Transverse colon (tissue), 4 donors: Measurements from ENCODE around the gene BCAS1. TPM values are rescaled to one million over a fixed set of nuclear protein-coding genes. Genes with fewer than 3 reads are reported as not detected.

Source experiments
- DNase-seq: peaks from one replicate; pipeline ENCODE4 v3.0.0-alpha.2; 2019
- H3K27ac ChIP-seq, 4 donors: fragments of 200-600 bp; sonication (generic); 2 replicates each; pipeline ENCODE4 v1.5.1; 2016 to 2018; ENCODE audit warnings: inconsistent platforms in 4 of 4
- H3K27me3 ChIP-seq: fragments of 200-600 bp; sonication (generic); 2 replicates; pipeline ENCODE4 v1.5.1; 2017; ENCODE audit warnings: inconsistent platforms
- H3K36me3 ChIP-seq, 4 donors: fragments of 200-600 bp; sonication (generic); 2 replicates each; pipeline ENCODE4 v1.5.1; 2017 to 2019; ENCODE audit warnings: inconsistent platforms in 4 of 4
- H3K4me1 ChIP-seq, 4 donors: fragments of 200-600 bp; sonication (generic); 2 replicates each; pipeline ENCODE4 v1.5.1; 2017 to 2020; ENCODE audit warnings: inconsistent platforms in 4 of 4
- H3K4me3 ChIP-seq, 4 donors: fragments of 200-600 bp; sonication (generic); 1 replicate in 1 of 4; 2 replicates in 3 of 4; pipeline versions ENCODE4 v1.5.1 to v1.6.1; 2017 to 2019; ENCODE audit warnings: inconsistent platforms in 4 of 4
- H3K9me3 ChIP-seq, 2 donors: fragments of 200-600 bp; sonication (generic); 2 replicates each; pipeline ENCODE4 v1.5.1; 2017 to 2019; ENCODE audit warnings: inconsistent platforms in 2 of 2
- EP300 ChIP-seq: sonication (generic); formaldehyde crosslinking; IDR thresholded peaks from one replicate; pipeline ENCODE4 v1.6.1; 2017; ENCODE audit warnings: antibody characterized with exemption, low read depth
- POLR2A ChIP-seq: fragments of 450-650 bp; IDR thresholded peaks from one replicate; pipeline ENCODE4 v1.6.1; 2016; ENCODE audit warnings: antibody characterized with exemption, mild to moderate bottlenecking, moderate library complexity
- POLR2AphosphoS5 ChIP-seq, 3 donors: sonication (generic); formaldehyde crosslinking; IDR thresholded peaks; one replicate each; pipeline ENCODE4 v1.6.1; 2016; ENCODE audit warnings: antibody characterized with exemption in 3 of 3
- WGBS, 2 donors: methylation state at CpG; one replicate each; pipeline ENCODE4 v1.1.5; 2018; ENCODE audit warnings: low coverage in 1 of 2; 5-methylcytosine and 5-hydroxymethylcytosine counted together
- in situ Hi-C, 4 donors: fragments of 200-750 bp; cut with MboI; loops; one replicate each; pipeline versions ENCODE4 v1.15.0 to v1.15.1; 2017; ENCODE audit warnings: low sequenced_read_pairs in 3 of 4, low pct_ligation_motif_present in 1 of 4, low pct_unique_long_range_greater_than_20kb in 1 of 4
- intact Hi-C: fragments of 100-400 bp; cut with DNase I; formaldehyde crosslinking; loops from one replicate; pipeline ENCODE4 v1.15.1; 2023; ENCODE audit warnings: low total_unique reads
- total RNA-seq, 4 donors: library from RNA; depleted of rRNA; stranded (reverse); fragments of >200 nt; gene quantifications; one replicate each; pipeline ENCODE4 v1.1.0, GENCODE V29; 2016
- TF ChIP-seq, protein P1 (sequence below), 5 experiments: fragments of 200-600 bp in 3 of 5; fragments of 450-650 bp in 2 of 5; sonication (generic) in 3 of 5; IDR thresholded peaks; 1 replicate in 2 of 5; 2 replicates in 3 of 5; pipeline ENCODE4 v1.5.1; 2016 to 2017; ENCODE audit warnings: antibody characterized with exemption in 5 of 5, inconsistent platforms in 3 of 5, mild to moderate bottlenecking in 2 of 5, moderate library complexity in 1 of 5

Gene BCAS1
- total RNA-seq, 4 donors from 2014 or later: 68.9 to 127 (median 89.0) TPM

DNA sequence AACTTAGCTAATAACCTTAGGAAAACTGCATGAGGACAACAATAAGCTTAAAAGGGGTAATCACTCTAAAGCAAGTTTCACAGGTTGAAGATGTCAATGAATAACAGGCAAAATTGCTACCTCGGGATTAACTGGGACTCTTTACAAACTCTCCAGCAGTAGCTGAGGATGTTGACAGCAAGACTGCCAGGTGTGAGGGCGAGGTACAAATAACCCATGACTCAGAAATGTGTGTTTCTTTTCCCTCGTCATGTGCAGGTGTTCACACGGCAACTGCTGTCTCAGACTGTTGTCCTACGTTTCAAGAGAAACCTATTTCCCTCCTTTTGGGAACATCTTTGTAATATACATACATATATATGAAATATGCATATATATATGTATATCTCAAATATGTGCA is 15.9 kb downstream of the BCAS1 start:
- Histone ChIP-seq H3K27me3 (no peaks in the 10 kb centered on the region), H3K36me3 (no peaks in the 10 kb centered on the region), H3K27ac (no peak overlapping the region), H3K9me3 (no peaks in the 10 kb centered on the region), H3K4me3 (no peak overlapping the region), H3K4me1 (no peaks in the 10 kb centered on the region)
- intact Hi-C loops (no loop called here), in situ Hi-C loops (loop anchor here in 2 of 4 donors (25.0 kb wide), 1 partner anchor 492 kb away; no protein-coding TSS in a partner anchor)
- peak; percentile 36 for DNase-seq
- peak in 2 of 3 donors; percentile 7 to 31 for TF ChIP-seq POLR2AphosphoS5 (IDR thresholded peaks at IDR 0.05)
- no peak for TF ChIP-seq EP300
- 20 to 55% methylated on average over 5 of the region's 5 CpGs for WGBS, 2 donors

DNA sequence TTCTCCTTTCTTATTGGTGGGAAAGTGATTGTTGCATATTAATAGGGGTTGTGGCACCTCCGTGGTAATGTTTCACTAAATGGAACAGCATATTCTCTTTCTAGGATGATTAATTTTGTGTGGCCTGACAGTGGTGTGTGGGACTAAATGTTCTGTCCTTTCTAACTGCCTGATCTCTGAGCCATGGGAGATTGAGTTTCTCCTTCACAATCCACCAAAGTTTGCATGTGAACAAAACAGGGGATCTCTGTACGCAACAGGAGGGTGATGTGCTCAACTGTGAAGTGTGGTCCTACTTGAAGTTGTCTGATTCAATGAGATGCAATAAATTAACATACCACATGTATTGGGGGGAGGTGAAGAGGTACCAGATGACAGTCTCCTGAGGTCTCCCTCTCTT is 19.3 kb downstream of the BCAS1 start:
- TF ChIP-seq, protein P1, sequence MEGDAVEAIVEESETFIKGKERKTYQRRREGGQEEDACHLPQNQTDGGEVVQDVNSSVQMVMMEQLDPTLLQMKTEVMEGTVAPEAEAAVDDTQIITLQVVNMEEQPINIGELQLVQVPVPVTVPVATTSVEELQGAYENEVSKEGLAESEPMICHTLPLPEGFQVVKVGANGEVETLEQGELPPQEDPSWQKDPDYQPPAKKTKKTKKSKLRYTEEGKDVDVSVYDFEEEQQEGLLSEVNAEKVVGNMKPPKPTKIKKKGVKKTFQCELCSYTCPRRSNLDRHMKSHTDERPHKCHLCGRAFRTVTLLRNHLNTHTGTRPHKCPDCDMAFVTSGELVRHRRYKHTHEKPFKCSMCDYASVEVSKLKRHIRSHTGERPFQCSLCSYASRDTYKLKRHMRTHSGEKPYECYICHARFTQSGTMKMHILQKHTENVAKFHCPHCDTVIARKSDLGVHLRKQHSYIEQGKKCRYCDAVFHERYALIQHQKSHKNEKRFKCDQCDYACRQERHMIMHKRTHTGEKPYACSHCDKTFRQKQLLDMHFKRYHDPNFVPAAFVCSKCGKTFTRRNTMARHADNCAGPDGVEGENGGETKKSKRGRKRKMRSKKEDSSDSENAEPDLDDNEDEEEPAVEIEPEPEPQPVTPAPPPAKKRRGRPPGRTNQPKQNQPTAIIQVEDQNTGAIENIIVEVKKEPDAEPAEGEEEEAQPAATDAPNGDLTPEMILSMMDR (IDR thresholded peaks at IDR 0.05): no peak
- TF ChIP-seq POLR2AphosphoS5 (IDR thresholded peaks at IDR 0.05) (no peak), POLR2A (no peak), EP300 (no peak)
- WGBS, 2 donors: 86% methylated on average over 1 to 2 of the region's 2 CpGs
- H3K4me3 ChIP-seq: no peak overlapping the region
- no peaks in the 10 kb centered on the region for H3K27me3 ChIP-seq
- H3K36me3 ChIP-seq: no peaks in the 10 kb centered on the region
- H3K4me1 ChIP-seq: no peaks in the 10 kb centered on the region
- H3K9me3 ChIP-seq: no peaks in the 10 kb centered on the region
- in situ Hi-C loops: loop anchor here in 2 of 4 donors (25.0 kb wide), 1 partner anchor 489 kb away; no protein-coding TSS in a partner anchor
- no peak for DNase-seq
- H3K27ac ChIP-seq: no peak overlapping the region
- intact Hi-C loops: no loop called here

DNA sequence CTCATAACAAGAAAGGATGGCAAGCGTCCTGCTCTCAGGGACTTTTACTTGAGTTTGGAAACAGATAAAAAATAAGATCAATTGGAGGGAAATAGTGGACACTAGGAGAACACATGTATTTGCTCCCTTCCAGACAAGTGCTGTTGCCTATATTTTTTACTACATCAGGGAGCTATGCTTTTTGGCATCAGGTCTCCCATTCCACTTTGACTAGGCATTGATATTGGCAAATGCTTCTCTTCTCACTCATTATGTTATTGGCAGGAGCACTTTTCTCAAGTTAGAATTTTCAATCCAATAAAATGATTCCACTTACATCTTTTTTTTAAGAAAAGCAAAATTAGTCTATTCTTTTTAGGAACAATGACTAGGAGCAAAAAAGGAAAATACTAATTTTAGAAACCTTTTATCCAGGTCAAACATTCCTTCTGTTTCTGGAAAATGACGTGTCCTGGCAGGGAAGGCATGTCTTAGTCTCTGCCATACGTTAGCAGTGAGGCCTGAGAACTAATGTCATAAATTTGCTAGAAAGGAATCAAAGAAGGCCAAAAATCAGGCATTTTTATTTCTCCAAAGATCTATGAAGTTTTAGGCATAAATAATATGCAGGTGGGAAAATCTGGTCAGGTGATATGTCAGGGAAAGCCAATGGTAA is 21.4 kb downstream of the BCAS1 start:
- 81 to 82% methylated on average over 2 to 3 of the region's 3 CpGs for WGBS, 2 donors
- Histone ChIP-seq H3K4me3 (no peak overlapping the region), H3K9me3 (no peaks in the 10 kb centered on the region), H3K4me1 (no peaks in the 10 kb centered on the region), H3K27ac (no peak overlapping the region), H3K36me3 (no peaks in the 10 kb centered on the region), H3K27me3 (no peaks in the 10 kb centered on the region)
- DNase-seq: no peak
- TF ChIP-seq POLR2A: no peak
- TF ChIP-seq, protein P1 (IDR thresholded peaks at IDR 0.05): no peak
- no peak for TF ChIP-seq EP300
- TF ChIP-seq POLR2AphosphoS5 (IDR thresholded peaks at IDR 0.05): no peak
- in situ Hi-C loops (no loop called here), intact Hi-C loops (no loop called here)

DNA sequence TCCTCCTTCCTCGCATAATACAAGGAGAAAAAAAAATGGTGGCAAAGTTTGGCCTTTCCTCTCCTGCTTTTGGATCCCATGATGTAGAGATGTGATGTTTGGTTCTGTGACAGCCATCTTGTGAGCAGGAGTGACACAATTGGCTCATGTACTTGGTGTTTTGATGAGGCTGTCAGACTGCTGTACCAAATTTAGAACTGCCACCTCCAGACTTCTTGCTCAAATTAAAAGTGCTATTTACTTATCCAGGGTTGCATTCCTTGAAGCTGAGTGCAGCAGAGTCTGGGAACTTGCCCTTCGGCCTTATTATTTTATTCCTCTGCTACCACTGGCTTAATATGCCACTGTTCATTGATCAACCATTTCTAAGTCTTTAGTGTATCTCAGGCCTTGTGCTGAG is 21.9 kb downstream of the BCAS1 start:
- in situ Hi-C loops: no loop called here
- no peak for TF ChIP-seq EP300
- TF ChIP-seq POLR2AphosphoS5 (IDR thresholded peaks at IDR 0.05): no peak
- TF ChIP-seq, protein P1 (IDR thresholded peaks at IDR 0.05): no peak
- no peak for TF ChIP-seq POLR2A
- no peaks in the 10 kb centered on the region for H3K27me3 ChIP-seq
- intact Hi-C loops: no loop called here
- no peaks in the 10 kb centered on the region for H3K4me1 ChIP-seq
- H3K9me3 ChIP-seq: no peaks in the 10 kb centered on the region
- no peaks in the 10 kb centered on the region for H3K36me3 ChIP-seq
- 80 to 92% methylated on average over 2 of the region's 2 CpGs for WGBS, 2 donors
- no peak overlapping the region for H3K4me3 ChIP-seq
- no peak overlapping the region for H3K27ac ChIP-seq
- DNase-seq: no peak
